ENCODE measurements around the gene PPM1B.
A peak's percentile ranks its signal among the peaks of the same experiment; 100 is the strongest.
"Not testable (repeated sequence)": the region's sequence is repeated elsewhere in the genome, so short reads cannot be mapped to it uniquely, and the experiment has no call there.

Gene PPM1B

GRCh38 chr2:44170311-44170717, 1.6 kb downstream of the PPM1B start:
- Mint-ChIP-seq H3K27ac (peak overlapping the region; percentile 2), H3K4me1 (peaks cover 49% of the 10 kb centered on the region), H3K4me3 (peak overlapping the region; percentile 89), H3K27me3 (peaks cover 3% of the 10 kb centered on the region), H3K9me3 (peaks cover 2% of the 10 kb centered on the region), H3K36me3 (peaks cover 24% of the 10 kb centered on the region)
- no peak for DNase-seq
- CTCF ChIA-PET = interaction anchor here (0.9 to 1.9 kb wide), 2 partner anchors 82 to 85 kb away, joined by 3 to 9 read pairs; no protein-coding TSS in a partner anchor

- Mint-ChIP-seq H3K4me3 (peak overlapping the region; percentile 89), H3K9me3 (no peaks in the 10 kb centered on the region), H3K36me3 (peaks cover 26% of the 10 kb centered on the region), H3K27me3 (peaks cover 3% of the 10 kb centered on the region), H3K4me1 (peaks cover 56% of the 10 kb centered on the region), H3K27ac (peak overlapping the region; percentile 6)
- DNase-seq = no peak
- CTCF ChIA-PET = interaction anchor here (1.9 kb wide), 1 partner anchor 83 kb away, joined by 9 read pairs; no protein-coding TSS in a partner anchor
These were observed 2.3 kb downstream of the PPM1B start for GRCh38 chr2:44171018-44171417.

DNA sequence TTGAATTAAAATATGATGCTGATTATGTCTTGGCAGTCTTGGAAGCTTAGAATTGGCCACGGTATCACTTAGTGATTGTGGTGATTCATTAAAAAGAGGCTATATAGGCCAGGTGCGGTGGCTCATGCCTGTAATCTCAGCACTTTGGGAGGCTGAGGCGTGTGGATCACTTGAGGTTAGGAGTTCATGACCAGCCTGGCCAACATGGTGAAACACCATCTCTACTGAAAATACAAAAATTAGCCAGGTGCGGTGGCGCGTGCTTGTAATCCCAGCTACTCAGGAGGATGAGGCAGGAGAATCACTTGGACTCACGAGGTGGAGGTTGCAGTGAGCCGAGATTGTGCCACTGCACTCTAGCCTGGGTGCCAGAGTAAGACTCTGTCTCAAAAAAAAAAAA, 2.8 kb downstream of the PPM1B start:
- peak overlapping the region; percentile 89 for H3K4me3 Mint-ChIP-seq
- peaks cover 28% of the 10 kb centered on the region for H3K36me3 Mint-ChIP-seq
- H3K9me3 Mint-ChIP-seq, H3K27ac Mint-ChIP-seq, DNase-seq, H3K27me3 Mint-ChIP-seq: not testable (repeated sequence)
- H3K4me1 Mint-ChIP-seq = peaks cover 60% of the 10 kb centered on the region
- CTCF ChIA-PET = interaction anchor here (1.9 kb wide), 1 partner anchor 83 kb away, joined by 9 read pairs; no protein-coding TSS in a partner anchor

DNA sequence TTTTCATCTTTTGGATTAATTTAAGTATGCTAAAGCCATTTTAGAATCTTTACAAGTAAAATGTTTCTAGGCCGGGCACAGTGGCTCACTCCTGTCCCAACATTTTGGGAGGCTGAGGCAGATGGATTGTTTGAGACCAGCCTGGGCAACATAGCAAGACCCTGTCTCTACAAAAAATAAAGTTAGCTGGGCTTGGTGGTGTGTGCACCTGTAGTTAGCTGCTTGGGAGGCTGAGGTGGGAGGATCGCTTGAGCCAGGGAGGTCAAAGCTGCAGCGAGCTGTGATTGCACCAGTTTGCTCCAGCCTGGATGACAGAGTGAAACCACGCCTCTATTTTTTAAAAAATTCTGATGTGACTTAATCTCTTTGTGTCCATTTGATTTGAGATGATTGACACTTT, 3.9 kb downstream of the PPM1B start:
- H3K4me3 Mint-ChIP-seq = no peak overlapping the region
- CTCF ChIA-PET = no interaction called here

DNA sequence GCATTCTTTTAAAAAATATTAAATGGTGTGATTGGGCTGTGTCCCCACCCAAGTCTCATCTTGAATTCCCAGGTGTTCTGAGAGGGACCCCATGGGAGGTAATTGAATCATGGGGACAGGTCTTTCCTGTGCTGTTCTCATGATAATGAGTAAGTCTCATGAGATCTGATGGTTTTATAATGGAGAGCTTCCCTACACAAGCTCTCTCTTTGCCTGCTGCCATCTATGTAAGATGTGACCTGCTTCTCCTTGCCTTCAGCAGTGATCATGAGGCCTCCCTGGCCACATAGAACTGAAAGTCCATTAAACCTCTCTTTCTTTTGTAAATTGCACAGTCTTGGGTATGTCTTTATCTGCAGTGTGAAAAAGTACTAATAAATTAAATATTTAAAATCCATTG, 10.3 kb downstream of the PPM1B start:
- H3K27me3 Mint-ChIP-seq = no peaks in the 10 kb centered on the region
- no peak overlapping the region for H3K4me3 Mint-ChIP-seq
- H3K36me3 Mint-ChIP-seq = peaks cover 39% of the 10 kb centered on the region
- H3K27ac Mint-ChIP-seq = no peak overlapping the region
- CTCF ChIA-PET = no interaction called here
- H3K9me3 Mint-ChIP-seq = no peaks in the 10 kb centered on the region
- peaks cover 58% of the 10 kb centered on the region for H3K4me1 Mint-ChIP-seq
- DNase-seq = no peak

More for the DNA sequence above, 3.9 kb downstream of the PPM1B start:
- peaks cover 3% of the 10 kb centered on the region for H3K27me3 Mint-ChIP-seq
- H3K27ac Mint-ChIP-seq = peak overlapping the region; percentile 6
- H3K36me3 Mint-ChIP-seq = peaks cover 28% of the 10 kb centered on the region
- peaks cover 59% of the 10 kb centered on the region for H3K4me1 Mint-ChIP-seq
- DNase-seq = no peak
- no peaks in the 10 kb centered on the region for H3K9me3 Mint-ChIP-seq

GRCh38 chr2:44181648-44182047, 13.0 kb downstream of the PPM1B start:
- H3K27ac Mint-ChIP-seq = no peak overlapping the region
- CTCF ChIA-PET = interaction anchor here (1.2 to 1.3 kb wide), 2 partner anchors 20 to 63 kb away, joined by 3 to 4 read pairs; no protein-coding TSS in a partner anchor
- no peak for DNase-seq
- H3K4me3 Mint-ChIP-seq = no peak overlapping the region
- H3K27me3 Mint-ChIP-seq = no peaks in the 10 kb centered on the region
- H3K4me1 Mint-ChIP-seq = peaks cover 58% of the 10 kb centered on the region
- H3K36me3 Mint-ChIP-seq = peaks cover 43% of the 10 kb centered on the region
- H3K9me3 Mint-ChIP-seq = no peaks in the 10 kb centered on the region

- H3K4me1 Mint-ChIP-seq = peaks cover 60% of the 10 kb centered on the region
- H3K36me3 Mint-ChIP-seq = peaks cover 48% of the 10 kb centered on the region
- no peak for DNase-seq
- H3K27me3 Mint-ChIP-seq = no peaks in the 10 kb centered on the region
- peak overlapping the region; percentile 39 for H3K27ac Mint-ChIP-seq
- CTCF ChIA-PET = no interaction called here
- no peaks in the 10 kb centered on the region for H3K9me3 Mint-ChIP-seq
- H3K4me3 Mint-ChIP-seq = no peak overlapping the region
These were observed 15.4 kb downstream of the PPM1B start for GRCh38 chr2:44184106-44184505.

- CTCF ChIA-PET = no interaction called here
- DNase-seq = no peak
- Mint-ChIP-seq H3K4me3 (no peak overlapping the region), H3K27ac (no peak overlapping the region), H3K36me3 (peaks cover 41% of the 10 kb centered on the region), H3K27me3 (no peaks in the 10 kb centered on the region), H3K4me1 (peaks cover 67% of the 10 kb centered on the region), H3K9me3 (no peaks in the 10 kb centered on the region)
These were observed 18.1 kb downstream of the PPM1B start for GRCh38 chr2:44186810-44187209.

GRCh38 chr2:44187251-44187650, 18.6 kb downstream of the PPM1B start:
- DNase-seq = no peak
- H3K4me3 Mint-ChIP-seq = no peak overlapping the region
- CTCF ChIA-PET = no interaction called here
- H3K27ac Mint-ChIP-seq = no peak overlapping the region
- H3K9me3 Mint-ChIP-seq = no peaks in the 10 kb centered on the region
- H3K4me1 Mint-ChIP-seq = peaks cover 68% of the 10 kb centered on the region
- peaks cover 41% of the 10 kb centered on the region for H3K36me3 Mint-ChIP-seq
- H3K27me3 Mint-ChIP-seq = no peaks in the 10 kb centered on the region

DNA sequence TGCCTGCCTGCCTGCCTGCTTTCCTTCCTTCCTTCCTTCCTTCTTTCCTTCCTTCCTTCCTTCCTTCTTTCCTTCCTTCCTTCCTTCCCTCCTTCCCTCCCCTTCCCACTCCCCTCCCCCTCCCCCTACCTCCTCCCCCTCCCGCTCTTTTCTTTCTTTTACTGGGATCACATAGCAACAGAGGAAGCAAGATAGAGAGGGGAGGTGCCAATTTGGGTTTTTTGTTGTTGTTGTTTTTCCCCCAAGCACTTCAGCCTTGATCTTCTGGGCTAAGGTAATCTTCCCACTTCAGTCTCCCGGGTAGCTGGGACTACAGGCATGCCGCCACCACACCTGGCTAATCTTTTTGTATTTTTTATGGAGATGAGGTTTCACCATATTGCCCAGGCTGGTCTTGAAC, 20.0 kb downstream of the PPM1B start:
- Mint-ChIP-seq H3K4me1 (peaks cover 59% of the 10 kb centered on the region), H3K9me3 (no peaks in the 10 kb centered on the region), H3K27me3 (no peaks in the 10 kb centered on the region), H3K27ac (peak overlapping the region; percentile 33), H3K4me3 (no peak overlapping the region), H3K36me3 (peaks cover 40% of the 10 kb centered on the region)
- CTCF ChIA-PET = no interaction called here
- no peak for DNase-seq

- Mint-ChIP-seq H3K27ac (peak overlapping the region; percentile 33), H3K27me3 (no peaks in the 10 kb centered on the region), H3K4me3 (no peak overlapping the region), H3K36me3 (peaks cover 38% of the 10 kb centered on the region), H3K4me1 (peaks cover 55% of the 10 kb centered on the region), H3K9me3 (no peaks in the 10 kb centered on the region)
- CTCF ChIA-PET = no interaction called here
- DNase-seq = no peak
These were observed 20.4 kb downstream of the PPM1B start for GRCh38 chr2:44189104-44189503.

- no peak overlapping the region for H3K4me3 Mint-ChIP-seq
- DNase-seq = no peak
- H3K27me3 Mint-ChIP-seq = no peaks in the 10 kb centered on the region
- peaks cover 35% of the 10 kb centered on the region for H3K36me3 Mint-ChIP-seq
- no peaks in the 10 kb centered on the region for H3K9me3 Mint-ChIP-seq
- no peak overlapping the region for H3K27ac Mint-ChIP-seq
- CTCF ChIA-PET = no interaction called here
- peaks cover 42% of the 10 kb centered on the region for H3K4me1 Mint-ChIP-seq
These were observed 21.9 kb downstream of the PPM1B start for GRCh38 chr2:44190526-44190925.

DNA sequence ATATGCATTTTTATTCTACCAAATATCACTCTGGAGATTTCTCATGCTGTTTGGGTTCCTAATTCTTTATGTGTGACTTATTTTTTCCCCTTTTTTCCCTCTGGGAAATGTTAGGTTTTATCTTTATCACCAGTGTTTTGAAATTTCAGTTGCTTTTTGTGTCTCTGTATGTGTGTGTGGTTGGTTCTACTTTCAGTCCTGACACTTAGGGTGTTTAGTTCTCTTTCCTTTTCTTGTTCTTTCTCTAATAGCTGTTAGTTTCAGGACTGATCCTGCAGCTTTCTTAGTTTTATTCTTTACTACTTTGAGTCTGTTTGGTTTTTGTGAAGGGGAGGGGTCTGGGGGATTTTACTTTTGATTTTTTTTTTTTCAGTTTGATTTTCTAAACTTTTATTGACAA, 23.1 kb downstream of the PPM1B start:
- Mint-ChIP-seq H3K4me3 (no peak overlapping the region), H3K4me1 (peaks cover 31% of the 10 kb centered on the region), H3K27ac (peak overlapping the region; percentile 33), H3K27me3 (no peaks in the 10 kb centered on the region), H3K9me3 (no peaks in the 10 kb centered on the region), H3K36me3 (peaks cover 36% of the 10 kb centered on the region)
- no peak for DNase-seq
- CTCF ChIA-PET = interaction anchor here (0.6 to 1.1 kb wide), 2 partner anchors 53 to 75 kb away, joined by 3 to 5 read pairs; no protein-coding TSS in a partner anchor

GRCh38 chr2:44192646-44193045, 24.0 kb downstream of the PPM1B start:
- no peak overlapping the region for H3K27ac Mint-ChIP-seq
- no peaks in the 10 kb centered on the region for H3K9me3 Mint-ChIP-seq
- no peaks in the 10 kb centered on the region for H3K27me3 Mint-ChIP-seq
- DNase-seq = no peak
- no peak overlapping the region for H3K4me3 Mint-ChIP-seq
- H3K4me1 Mint-ChIP-seq = peaks cover 27% of the 10 kb centered on the region
- peaks cover 34% of the 10 kb centered on the region for H3K36me3 Mint-ChIP-seq
- CTCF ChIA-PET = no interaction called here

DNA sequence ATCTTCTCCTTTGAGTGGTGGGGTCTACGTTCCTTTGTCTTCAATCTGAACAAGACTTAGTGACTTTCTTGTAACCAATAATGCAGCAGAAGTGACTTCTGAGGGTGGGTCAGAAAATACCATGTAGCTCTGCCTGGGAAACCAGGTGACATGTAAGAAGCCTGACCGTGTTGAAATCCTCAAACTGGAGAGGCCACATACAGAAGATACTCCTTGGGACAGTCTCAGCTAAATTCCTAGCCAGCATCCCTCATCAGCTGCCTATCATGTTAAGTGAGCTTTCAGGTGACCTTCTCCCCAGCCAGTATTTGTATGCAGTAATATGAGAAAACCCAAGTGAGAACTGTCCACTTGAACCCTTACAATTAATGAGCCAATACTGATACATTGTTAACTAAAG, 27.0 kb downstream of the PPM1B start:
- no peaks in the 10 kb centered on the region for H3K27me3 Mint-ChIP-seq
- no peak overlapping the region for H3K4me3 Mint-ChIP-seq
- no peak for DNase-seq
- no peaks in the 10 kb centered on the region for H3K9me3 Mint-ChIP-seq
- H3K27ac Mint-ChIP-seq = no peak overlapping the region
- CTCF ChIA-PET = no interaction called here
- peaks cover 14% of the 10 kb centered on the region for H3K4me1 Mint-ChIP-seq
- H3K36me3 Mint-ChIP-seq = peaks cover 30% of the 10 kb centered on the region

GRCh38 chr2:44197816-44198215, 29.1 kb downstream of the PPM1B start:
- Mint-ChIP-seq H3K9me3 (no peaks in the 10 kb centered on the region), H3K4me1 (peaks cover 7% of the 10 kb centered on the region), H3K36me3 (peaks cover 37% of the 10 kb centered on the region), H3K4me3 (no peak overlapping the region), H3K27ac (no peak overlapping the region), H3K27me3 (no peaks in the 10 kb centered on the region)
- no peak for DNase-seq
- CTCF ChIA-PET = no interaction called here

All from activated naive CD4-positive, alpha-beta T cell treated with anti-CD3 and anti-CD28 coated beads, Interleukin-2, amount 10 ng/mL, durations not matched to agents 7 days and 5 days (primary cell).